ENCODE data around the gene CACNA1G.
A peak's percentile ranks its signal among the peaks of the same experiment; 100 is the strongest.

Gene CACNA1G

GRCh38 chr17:50534222-50534978, 26.1 kb upstream of the CACNA1G start:
- DNase-seq = no peak

GRCh38 chr17:50534979-50535326, 25.6 kb upstream of the CACNA1G start:
- no peak for DNase-seq

DNA sequence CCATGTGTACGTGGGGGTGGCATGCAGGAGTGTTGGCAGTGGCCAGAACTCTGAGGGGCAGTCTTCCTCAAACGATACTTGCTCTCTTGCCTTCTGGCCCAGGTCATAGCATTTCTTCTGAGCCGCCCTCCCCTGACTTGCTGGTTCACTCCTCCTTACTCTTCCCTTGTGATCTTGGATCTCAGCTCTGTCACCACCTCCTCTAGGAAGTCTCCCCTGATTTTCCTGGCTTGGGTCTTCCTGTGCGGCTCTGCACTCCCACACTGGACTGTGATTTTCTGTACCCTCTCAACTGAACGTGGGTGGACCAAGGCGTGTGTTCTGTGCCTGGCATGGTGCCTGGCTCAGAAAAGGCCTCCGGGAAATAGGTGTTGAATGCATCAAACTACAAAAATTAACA, 25.1 kb upstream of the CACNA1G start:
- no peak for DNase-seq

GRCh38 chr17:50536683-50537646, 23.6 kb upstream of the CACNA1G start:
- DNase-seq = no peak

GRCh38 chr17:50537721-50538548, 22.6 kb upstream of the CACNA1G start:
- no peak for DNase-seq

DNA sequence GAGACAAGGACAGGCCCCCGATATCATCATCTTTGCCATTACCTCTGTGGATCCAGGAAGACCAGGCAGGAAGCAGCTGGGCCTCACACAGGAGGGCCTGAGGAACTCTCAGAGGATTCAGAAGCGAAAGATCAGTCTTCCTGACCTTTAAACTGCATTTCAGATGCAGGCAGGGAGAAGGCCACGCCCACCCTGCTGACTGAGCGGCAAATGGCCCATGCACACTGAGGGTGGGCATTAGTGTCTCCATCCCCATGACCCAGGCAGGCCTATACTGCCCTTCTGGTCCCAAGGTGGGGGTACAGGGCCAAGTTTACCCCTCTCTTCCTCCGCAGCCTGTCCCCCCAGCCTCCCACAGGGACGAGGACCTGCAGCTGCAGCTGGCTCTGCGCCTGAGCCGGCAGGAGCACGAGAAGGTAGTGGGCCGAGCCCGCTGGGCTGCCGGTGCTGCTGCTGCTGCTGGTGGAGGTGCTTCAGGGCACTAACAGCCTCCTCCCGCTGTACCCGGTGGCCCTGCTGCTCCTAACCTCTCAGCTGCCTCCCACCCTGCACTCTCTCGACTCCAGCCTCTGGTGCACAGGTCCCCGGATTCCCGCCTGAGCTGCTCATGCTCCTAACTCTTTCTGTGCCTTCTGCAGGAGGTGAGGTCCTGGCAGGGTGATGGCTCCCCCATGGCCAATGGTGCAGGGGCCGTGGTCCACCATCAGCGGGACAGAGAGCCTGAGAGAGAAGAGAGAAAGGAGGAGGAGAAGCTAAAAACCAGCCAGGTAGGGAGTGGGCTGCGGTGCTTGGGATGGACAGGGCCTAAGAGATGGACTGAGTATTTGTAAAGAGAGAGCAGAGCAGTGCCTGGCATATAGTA, 21.7 kb upstream of the CACNA1G start:
- no peak for DNase-seq

- no peak for DNase-seq
Observed at GRCh38 chr17:50539762-50540559, 20.6 kb upstream of the CACNA1G start.

GRCh38 chr17:50540560-50541401, 19.7 kb upstream of the CACNA1G start:
- no peak for DNase-seq

GRCh38 chr17:50541402-50541715, 19.2 kb upstream of the CACNA1G start:
- no peak for DNase-seq

GRCh38 chr17:50541716-50542688, 18.5 kb upstream of the CACNA1G start:
- DNase-seq = peak; percentile 81 to 85

DNA sequence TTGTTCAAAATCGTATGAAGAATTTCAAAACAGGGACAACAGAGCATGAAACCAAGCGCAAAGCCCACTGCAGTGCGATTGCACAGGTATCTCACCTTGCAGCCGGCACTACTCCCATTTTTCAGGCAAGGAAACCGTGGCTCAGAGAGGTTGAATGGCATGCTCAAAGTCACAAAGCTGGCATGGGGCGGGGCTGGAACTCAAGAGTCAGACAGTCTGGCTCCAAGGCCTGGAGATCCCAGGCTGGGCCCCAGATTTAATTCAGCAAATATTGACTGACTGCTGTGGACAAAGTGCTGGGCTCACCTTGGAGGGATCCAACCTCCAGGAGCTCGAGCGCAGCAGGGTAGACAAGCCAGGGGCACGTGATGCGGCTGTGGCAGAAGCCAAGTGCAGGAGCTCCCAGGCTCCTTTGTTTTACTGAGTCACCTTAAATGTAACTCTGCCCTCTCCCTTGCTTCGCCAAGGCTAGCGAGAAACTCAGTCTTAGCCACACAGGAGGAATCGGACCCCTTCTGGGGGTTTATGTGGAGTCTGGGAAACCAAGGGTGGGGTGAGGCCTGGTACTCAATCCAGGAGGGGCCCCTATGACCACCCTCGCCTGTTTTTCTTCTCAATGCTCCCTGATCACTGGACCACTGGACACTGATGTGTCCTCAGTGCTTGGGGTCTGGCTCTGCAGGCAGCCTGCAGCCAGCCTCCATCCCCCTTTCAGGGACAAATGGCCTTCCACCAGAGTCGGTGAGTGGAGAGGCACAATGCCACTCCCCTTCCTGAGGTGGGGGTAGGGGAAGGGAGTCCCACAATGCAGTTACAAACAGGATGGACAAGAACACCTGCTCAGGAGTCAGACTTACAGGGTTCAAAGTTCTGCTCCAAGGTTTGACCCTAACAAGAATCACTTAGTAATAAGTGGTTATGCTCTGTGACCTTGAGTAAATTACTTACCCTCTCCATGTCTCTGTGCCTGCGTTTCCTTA, 17.4 kb upstream of the CACNA1G start:
- no peak for DNase-seq

- no peak for DNase-seq
Observed at GRCh38 chr17:50544516-50544915, 16.0 kb upstream of the CACNA1G start.

- DNase-seq = no peak
Observed at GRCh38 chr17:50545311-50545710, 15.2 kb upstream of the CACNA1G start.

DNA sequence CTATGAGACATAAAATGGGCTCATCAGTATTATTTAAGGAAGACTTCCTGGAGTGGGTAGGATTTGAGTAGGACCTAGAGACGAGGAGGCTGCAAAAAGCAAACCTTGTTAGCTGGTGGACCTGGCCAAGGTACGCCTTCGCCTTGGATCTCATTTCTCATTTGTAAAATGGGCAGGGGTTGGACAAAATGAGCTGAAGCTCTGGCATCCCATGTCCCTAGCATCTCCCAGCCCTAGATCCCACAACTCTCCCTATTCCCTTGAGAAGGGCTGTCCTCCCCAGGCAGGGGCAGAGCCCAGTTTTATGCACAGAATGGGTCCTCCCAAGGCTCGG, 13.8 kb upstream of the CACNA1G start:
- DNase-seq = no peak

- DNase-seq = peak; percentile 86 to 90
Observed at GRCh38 chr17:50547035-50547735, 13.3 kb upstream of the CACNA1G start, which contains the start of gene SPATA20. SPATA20 (plus strand) TSS chr17:50547174; CDS start chr17:50547209, 35 bp downstream.

DNA sequence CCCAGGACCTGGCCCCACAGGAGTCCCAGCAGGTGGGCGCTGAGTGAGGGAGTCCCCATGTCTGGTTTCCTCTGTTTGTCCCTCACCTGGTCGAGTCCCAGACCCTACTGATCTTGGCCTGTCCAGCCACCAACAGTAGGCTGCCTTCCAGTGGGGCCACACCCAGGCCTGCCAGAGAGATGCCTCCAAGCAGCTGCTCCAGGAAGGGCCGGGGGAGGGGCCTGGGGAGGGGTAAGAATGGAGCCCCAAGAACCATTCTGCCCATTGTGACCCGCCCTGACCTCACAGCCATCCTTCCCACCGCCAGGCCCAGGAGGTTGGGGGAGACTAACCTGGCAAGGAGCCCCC, 12.8 kb upstream of the CACNA1G start:
- DNase-seq = no peak

DNA sequence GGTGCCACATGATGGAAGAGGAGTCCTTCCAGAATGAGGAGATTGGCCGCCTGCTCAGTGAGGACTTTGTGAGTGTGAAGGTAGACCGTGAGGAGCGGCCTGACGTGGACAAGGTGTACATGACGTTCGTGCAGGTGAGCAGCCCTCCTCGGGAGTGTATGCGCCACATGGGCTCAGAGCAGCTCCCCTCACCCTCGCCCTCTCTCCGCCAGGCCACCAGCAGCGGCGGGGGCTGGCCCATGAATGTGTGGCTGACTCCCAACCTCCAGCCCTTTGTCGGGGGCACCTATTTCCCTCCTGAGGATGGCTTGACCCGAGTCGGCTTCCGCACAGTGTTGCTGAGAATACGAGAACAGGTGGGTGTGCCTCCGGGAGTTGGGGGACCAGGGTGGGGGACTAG, 11.7 kb upstream of the CACNA1G start:
- DNase-seq = no peak

Data from CD4-positive, alpha-beta T cell treated with Interleukin-1 beta for 1 hour (primary cell).